GM23338 (cell line): Measurements from ENCODE around the gene DDX46. TPM values are rescaled to one million over a fixed set of nuclear protein-coding genes. Genes with fewer than 3 reads are reported as not detected.

Source experiments
- ATAC-seq: fragments of 200-7000 bp; cut with Tn5 transposase; 3 replicates; pipeline ENCODE4 v1.9.1; 2020
- DNase-seq: peaks from one replicate; pipeline ENCODE4 v3.0.0-alpha.2; 2015; ENCODE audit warnings: low spot score
- H2AFZ ChIP-seq: fragments of 200-600 bp; sonication (generic); 2 replicates; pipeline ENCODE4 v1.8.0; 2016; ENCODE audit warnings: antibody characterized with exemption, mild to moderate bottlenecking, moderate library complexity
- H3F3A ChIP-seq: fragments of 200-600 bp; sonication (generic); replicated peaks from 2 replicates; pipeline ENCODE4 v1.8.0; 2017; ENCODE audit warnings: antibody characterized with exemption, mixed run types, low read depth
- H3K27ac ChIP-seq: fragments of 200-600 bp; sonication (generic); 2 replicates; pipeline ENCODE4 v1.6.1; 2016; ENCODE audit warnings: low read depth
- H3K27me3 ChIP-seq: fragments of 200-600 bp; sonication (generic); 2 replicates; pipeline ENCODE4 v1.8.0; 2016; ENCODE audit warnings: mild to moderate bottlenecking, mixed run types, moderate library complexity; ENCODE audit not compliant: insufficient read depth
- H3K36me3 ChIP-seq: fragments of 200-600 bp; sonication (generic); 2 replicates; pipeline ENCODE4 v1.8.0; 2016; ENCODE audit warnings: mild to moderate bottlenecking; ENCODE audit not compliant: insufficient read depth
- H3K4me1 ChIP-seq: fragments of 200-600 bp; sonication (generic); 2 replicates; pipeline ENCODE4 v1.8.0; 2016; ENCODE audit warnings: mild to moderate bottlenecking, moderate library complexity; ENCODE audit not compliant: insufficient read depth
- H3K4me2 ChIP-seq: fragments of 200-600 bp; sonication (generic); 2 replicates; pipeline ENCODE4 v1.7.1; 2017; ENCODE audit warnings: mixed run types
- H3K4me3 ChIP-seq: fragments of 200-600 bp; sonication (generic); 2 replicates; pipeline ENCODE4 v1.6.1; 2016; ENCODE audit warnings: mixed run types
- H3K79me2 ChIP-seq: fragments of 200-600 bp; sonication (generic); replicated peaks from 2 replicates; pipeline ENCODE4 v1.8.0; 2017; ENCODE audit warnings: mild to moderate bottlenecking; ENCODE audit not compliant: insufficient read depth
- H3K9me2 ChIP-seq: fragments of 200-600 bp; sonication (generic); 2 replicates; pipeline ENCODE4 v1.8.0; 2017; ENCODE audit not compliant: insufficient read depth
- H4K20me1 ChIP-seq: fragments of 200-600 bp; sonication (generic); replicated peaks from 2 replicates; pipeline ENCODE4 v1.8.0; 2017; ENCODE audit warnings: mild to moderate bottlenecking; ENCODE audit not compliant: insufficient read depth
- H3K27ac Mint-ChIP-seq: 2 replicates; pipeline ENCODE4 v1.8.0; 2020; ENCODE audit warnings: inconsistent platforms, mild to moderate bottlenecking, moderate library complexity, mixed read lengths
- H3K27me3 Mint-ChIP-seq: 3 replicates; pipeline ENCODE4 v1.8.0; 2022; ENCODE audit warnings: low read depth, mild to moderate bottlenecking, moderate library complexity, mixed read lengths, inconsistent platforms; ENCODE audit not compliant: insufficient read depth, poor library complexity
- H3K36me3 Mint-ChIP-seq: 3 replicates; pipeline ENCODE4 v1.8.0; 2021; ENCODE audit warnings: low read depth, mild to moderate bottlenecking, inconsistent platforms, moderate library complexity, mixed read lengths
- H3K4me1 Mint-ChIP-seq: 3 replicates; pipeline ENCODE4 v1.8.0; 2020; ENCODE audit warnings: mild to moderate bottlenecking, inconsistent platforms, mixed read lengths
- H3K4me3 Mint-ChIP-seq: 3 replicates; pipeline ENCODE4 v1.8.0; 2021; ENCODE audit warnings: moderate library complexity, mild to moderate bottlenecking, inconsistent platforms, mixed read lengths
- H3K9me3 Mint-ChIP-seq: 3 replicates; pipeline ENCODE4 v1.8.0; 2020; ENCODE audit warnings: moderate library complexity, mild to moderate bottlenecking, inconsistent platforms, mixed read lengths
- CREB1 ChIP-seq: fragments of 250-450 bp; sonication (Bioruptor Pico); IDR thresholded peaks from 2 replicates; pipeline ENCODE4 v1.5.0; 2020; ENCODE audit warnings: low read depth, mild to moderate bottlenecking, moderate library complexity
- EZH2 ChIP-seq: fragments of 200-600 bp; sonication (generic); IDR thresholded peaks from one replicate; pipeline ENCODE4 v1.8.0; 2017; ENCODE audit warnings: antibody characterized with exemption, mild to moderate bottlenecking, low read depth; ENCODE audit not compliant: unreplicated experiment
- EZH2phosphoT487 ChIP-seq: fragments of 200-600 bp; sonication (generic); IDR thresholded peaks from one replicate; pipeline ENCODE4 v1.8.1; 2018; ENCODE audit warnings: antibody characterized with exemption; ENCODE audit not compliant: unreplicated experiment
- POLR2AphosphoS5 ChIP-seq: IDR thresholded peaks from 2 replicates; pipeline ENCODE4 v1.6.1; 2016; ENCODE audit warnings: antibody characterized with exemption, low read depth
- STAT1 ChIP-seq: IDR thresholded peaks from one replicate; pipeline ENCODE4 v1.6.1; 2016; ENCODE audit warnings: antibody characterized with exemption; ENCODE audit not compliant: unreplicated experiment
- polyA plus RNA-seq: library from polyadenylated mRNA; unstranded; fragments of >200 nt; fragmentation: Nextera tagmentation; extraction: Ambion mirVana; gene quantifications from 2 replicates; pipeline ENCODE4 v1.2.1, GENCODE V29; 2016
- total RNA-seq: library from RNA; depleted of rRNA; stranded (reverse); fragments of >200 nt; shearing (Covaris generic); gene quantifications from 2 replicates; pipeline ENCODE4 v1.2.3, GENCODE V29; 2014
- TF ChIP-seq, protein P1 (sequence below): fragments of 250-450 bp; sonication (Bioruptor Pico); IDR thresholded peaks from 2 replicates; pipeline ENCODE4 v1.5.0; 2020; ENCODE audit warnings: mild to moderate bottlenecking, moderate library complexity
- TF ChIP-seq, protein P2 (sequence below), 2 experiments: fragments of 200-600 bp in 1 of 2; sonication (generic) in 1 of 2; conservative IDR thresholded peaks; 2 replicates each; pipeline versions ENCODE4 v1.5.1 to v1.6.1; 2016 to 2017; ENCODE audit warnings: antibody characterized with exemption in 2 of 2, low read depth in 2 of 2, mild to moderate bottlenecking in 2 of 2, moderate library complexity in 1 of 2
- TF ChIP-seq, protein P3 (sequence below): IDR thresholded peaks from one replicate; pipeline ENCODE4 v1.6.1; 2018; ENCODE audit warnings: antibody characterized with exemption; ENCODE audit not compliant: unreplicated experiment

Gene DDX46
- total and polyA plus RNA-seq, 2 experiments from 2014 or later: 85.6 to 91.4 TPM

DNA sequence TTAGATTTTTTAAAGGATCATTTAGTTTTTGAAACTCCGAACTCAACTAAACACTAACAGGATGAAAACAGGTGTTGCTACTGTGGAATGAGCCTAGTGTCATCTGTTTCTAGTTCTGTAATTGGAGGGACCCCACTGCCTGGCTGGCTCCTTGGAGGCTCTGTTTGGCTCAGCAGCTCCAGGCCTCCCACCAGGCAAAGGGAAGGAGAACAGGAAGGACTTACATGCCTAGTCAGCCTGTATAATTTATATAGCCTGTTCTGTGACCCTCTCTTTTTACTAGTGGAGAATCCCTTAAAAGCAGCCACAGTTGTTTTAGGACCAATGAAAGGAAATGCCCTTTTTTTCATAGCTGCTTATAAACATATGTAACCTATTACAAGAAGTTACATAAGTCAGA lies 66.1 kb downstream of the DDX46 start (continued):
- TF ChIP-seq, protein P1, sequence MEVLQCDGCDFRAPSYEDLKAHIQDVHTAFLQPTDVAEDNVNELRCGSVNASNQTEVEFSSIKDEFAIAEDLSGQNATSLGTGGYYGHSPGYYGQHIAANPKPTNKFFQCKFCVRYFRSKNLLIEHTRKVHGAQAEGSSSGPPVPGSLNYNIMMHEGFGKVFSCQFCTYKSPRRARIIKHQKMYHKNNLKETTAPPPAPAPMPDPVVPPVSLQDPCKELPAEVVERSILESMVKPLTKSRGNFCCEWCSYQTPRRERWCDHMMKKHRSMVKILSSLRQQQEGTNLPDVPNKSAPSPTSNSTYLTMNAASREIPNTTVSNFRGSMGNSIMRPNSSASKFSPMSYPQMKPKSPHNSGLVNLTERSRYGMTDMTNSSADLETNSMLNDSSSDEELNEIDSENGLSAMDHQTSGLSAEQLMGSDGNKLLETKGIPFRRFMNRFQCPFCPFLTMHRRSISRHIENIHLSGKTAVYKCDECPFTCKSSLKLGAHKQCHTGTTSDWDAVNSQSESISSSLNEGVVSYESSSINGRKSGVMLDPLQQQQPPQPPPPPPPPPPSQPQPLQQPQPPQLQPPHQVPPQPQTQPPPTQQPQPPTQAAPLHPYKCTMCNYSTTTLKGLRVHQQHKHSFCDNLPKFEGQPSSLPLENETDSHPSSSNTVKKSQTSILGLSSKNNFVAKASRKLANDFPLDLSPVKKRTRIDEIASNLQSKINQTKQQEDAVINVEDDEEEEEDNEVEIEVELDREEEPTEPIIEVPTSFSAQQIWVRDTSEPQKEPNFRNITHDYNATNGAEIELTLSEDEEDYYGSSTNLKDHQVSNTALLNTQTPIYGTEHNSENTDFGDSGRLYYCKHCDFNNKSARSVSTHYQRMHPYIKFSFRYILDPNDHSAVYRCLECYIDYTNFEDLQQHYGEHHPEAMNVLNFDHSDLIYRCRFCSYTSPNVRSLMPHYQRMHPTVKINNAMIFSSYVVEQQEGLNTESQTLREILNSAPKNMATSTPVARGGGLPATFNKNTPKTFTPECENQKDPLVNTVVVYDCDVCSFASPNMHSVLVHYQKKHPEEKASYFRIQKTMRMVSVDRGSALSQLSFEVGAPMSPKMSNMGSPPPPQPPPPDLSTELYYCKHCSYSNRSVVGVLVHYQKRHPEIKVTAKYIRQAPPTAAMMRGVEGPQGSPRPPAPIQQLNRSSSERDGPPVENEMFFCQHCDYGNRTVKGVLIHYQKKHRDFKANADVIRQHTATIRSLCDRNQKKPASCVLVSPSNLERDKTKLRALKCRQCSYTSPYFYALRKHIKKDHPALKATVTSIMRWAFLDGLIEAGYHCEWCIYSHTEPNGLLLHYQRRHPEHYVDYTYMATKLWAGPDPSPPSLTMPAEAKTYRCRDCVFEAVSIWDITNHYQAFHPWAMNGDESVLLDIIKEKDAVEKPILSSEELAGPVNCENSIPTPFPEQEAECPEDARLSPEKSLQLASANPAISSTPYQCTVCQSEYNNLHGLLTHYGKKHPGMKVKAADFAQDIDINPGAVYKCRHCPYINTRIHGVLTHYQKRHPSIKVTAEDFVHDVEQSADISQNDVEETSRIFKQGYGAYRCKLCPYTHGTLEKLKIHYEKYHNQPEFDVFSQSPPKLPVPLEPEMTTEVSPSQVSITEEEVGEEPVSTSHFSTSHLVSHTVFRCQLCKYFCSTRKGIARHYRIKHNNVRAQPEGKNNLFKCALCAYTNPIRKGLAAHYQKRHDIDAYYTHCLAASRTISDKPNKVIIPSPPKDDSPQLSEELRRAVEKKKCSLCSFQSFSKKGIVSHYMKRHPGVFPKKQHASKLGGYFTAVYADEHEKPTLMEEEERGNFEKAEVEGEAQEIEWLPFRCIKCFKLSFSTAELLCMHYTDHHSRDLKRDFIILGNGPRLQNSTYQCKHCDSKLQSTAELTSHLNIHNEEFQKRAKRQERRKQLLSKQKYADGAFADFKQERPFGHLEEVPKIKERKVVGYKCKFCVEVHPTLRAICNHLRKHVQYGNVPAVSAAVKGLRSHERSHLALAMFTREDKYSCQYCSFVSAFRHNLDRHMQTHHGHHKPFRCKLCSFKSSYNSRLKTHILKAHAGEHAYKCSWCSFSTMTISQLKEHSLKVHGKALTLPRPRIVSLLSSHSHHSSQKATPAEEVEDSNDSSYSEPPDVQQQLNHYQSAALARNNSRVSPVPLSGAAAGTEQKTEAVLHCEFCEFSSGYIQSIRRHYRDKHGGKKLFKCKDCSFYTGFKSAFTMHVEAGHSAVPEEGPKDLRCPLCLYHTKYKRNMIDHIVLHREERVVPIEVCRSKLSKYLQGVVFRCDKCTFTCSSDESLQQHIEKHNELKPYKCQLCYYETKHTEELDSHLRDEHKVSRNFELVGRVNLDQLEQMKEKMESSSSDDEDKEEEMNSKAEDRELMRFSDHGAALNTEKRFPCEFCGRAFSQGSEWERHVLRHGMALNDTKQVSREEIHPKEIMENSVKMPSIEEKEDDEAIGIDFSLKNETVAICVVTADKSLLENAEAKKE (CRISPR knock-in tag): no peak
- TF ChIP-seq, protein P2, sequence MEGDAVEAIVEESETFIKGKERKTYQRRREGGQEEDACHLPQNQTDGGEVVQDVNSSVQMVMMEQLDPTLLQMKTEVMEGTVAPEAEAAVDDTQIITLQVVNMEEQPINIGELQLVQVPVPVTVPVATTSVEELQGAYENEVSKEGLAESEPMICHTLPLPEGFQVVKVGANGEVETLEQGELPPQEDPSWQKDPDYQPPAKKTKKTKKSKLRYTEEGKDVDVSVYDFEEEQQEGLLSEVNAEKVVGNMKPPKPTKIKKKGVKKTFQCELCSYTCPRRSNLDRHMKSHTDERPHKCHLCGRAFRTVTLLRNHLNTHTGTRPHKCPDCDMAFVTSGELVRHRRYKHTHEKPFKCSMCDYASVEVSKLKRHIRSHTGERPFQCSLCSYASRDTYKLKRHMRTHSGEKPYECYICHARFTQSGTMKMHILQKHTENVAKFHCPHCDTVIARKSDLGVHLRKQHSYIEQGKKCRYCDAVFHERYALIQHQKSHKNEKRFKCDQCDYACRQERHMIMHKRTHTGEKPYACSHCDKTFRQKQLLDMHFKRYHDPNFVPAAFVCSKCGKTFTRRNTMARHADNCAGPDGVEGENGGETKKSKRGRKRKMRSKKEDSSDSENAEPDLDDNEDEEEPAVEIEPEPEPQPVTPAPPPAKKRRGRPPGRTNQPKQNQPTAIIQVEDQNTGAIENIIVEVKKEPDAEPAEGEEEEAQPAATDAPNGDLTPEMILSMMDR (conservative IDR thresholded peaks at IDR 0.05; ENCODE audit: low read depth in 2 of 2): no peak

DNA sequence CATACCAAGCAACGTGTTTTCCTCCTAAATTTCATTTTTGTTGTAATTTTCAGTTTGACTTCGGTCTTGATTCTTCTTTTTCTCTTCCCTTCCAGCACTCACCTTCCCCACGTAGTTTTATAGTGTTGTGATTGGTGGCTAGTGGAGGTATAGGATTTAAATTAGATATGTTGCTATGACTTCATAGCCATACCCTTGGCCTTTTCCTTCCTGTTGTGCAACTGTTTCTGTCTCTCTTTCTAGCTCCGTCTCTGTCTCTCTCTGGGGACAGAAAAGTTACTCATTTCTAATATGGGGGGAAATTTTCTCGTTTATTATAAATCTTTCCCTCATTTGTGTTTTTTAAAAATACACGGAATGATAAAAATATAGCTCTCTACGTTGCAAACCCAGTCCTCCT lies 66.6 kb downstream of the DDX46 start:
- Mint-ChIP-seq H3K27me3 (no peaks in the 10 kb centered on the region), H3K9me3 (no peaks in the 10 kb centered on the region), H3K36me3 (peaks cover 74% of the 10 kb centered on the region), H3K27ac (no peak overlapping the region), H3K4me1 (no peaks in the 10 kb centered on the region), H3K4me3 (no peak overlapping the region)
- Histone ChIP-seq H3K4me3 (no peak overlapping the region), H4K20me1 (0 out of 2 replicates have a peak, but pooled peaks cover 15% of the 10 kb centered on the region), H3K9me2 (no peaks in the 10 kb centered on the region), H3K4me1 (no peaks in the 10 kb centered on the region), H3K27ac (no peak overlapping the region; the same call in 1 of the 2 replicates), H3K36me3 (peaks cover 29% of the 10 kb centered on the region), H3F3A (0 out of 2 replicates have a peak, but pooled peaks cover 5% of the 10 kb centered on the region), H2AFZ (no peak overlapping the region), H3K4me2 (no peak overlapping the region), H3K27me3 (no peaks in the 10 kb centered on the region), H3K79me2 (no peaks in the 10 kb centered on the region)
- ATAC-seq (no peak), DNase-seq (no peak)
- TF ChIP-seq CREB1 (CRISPR knock-in tag) (no peak), POLR2AphosphoS5 (no peak), EZH2 (no peak), EZH2phosphoT487 (no peak), STAT1 (no peak)
- TF ChIP-seq, protein P2 (conservative IDR thresholded peaks at IDR 0.05; ENCODE audit: low read depth in 2 of 2): no peak
- TF ChIP-seq, protein P3, sequence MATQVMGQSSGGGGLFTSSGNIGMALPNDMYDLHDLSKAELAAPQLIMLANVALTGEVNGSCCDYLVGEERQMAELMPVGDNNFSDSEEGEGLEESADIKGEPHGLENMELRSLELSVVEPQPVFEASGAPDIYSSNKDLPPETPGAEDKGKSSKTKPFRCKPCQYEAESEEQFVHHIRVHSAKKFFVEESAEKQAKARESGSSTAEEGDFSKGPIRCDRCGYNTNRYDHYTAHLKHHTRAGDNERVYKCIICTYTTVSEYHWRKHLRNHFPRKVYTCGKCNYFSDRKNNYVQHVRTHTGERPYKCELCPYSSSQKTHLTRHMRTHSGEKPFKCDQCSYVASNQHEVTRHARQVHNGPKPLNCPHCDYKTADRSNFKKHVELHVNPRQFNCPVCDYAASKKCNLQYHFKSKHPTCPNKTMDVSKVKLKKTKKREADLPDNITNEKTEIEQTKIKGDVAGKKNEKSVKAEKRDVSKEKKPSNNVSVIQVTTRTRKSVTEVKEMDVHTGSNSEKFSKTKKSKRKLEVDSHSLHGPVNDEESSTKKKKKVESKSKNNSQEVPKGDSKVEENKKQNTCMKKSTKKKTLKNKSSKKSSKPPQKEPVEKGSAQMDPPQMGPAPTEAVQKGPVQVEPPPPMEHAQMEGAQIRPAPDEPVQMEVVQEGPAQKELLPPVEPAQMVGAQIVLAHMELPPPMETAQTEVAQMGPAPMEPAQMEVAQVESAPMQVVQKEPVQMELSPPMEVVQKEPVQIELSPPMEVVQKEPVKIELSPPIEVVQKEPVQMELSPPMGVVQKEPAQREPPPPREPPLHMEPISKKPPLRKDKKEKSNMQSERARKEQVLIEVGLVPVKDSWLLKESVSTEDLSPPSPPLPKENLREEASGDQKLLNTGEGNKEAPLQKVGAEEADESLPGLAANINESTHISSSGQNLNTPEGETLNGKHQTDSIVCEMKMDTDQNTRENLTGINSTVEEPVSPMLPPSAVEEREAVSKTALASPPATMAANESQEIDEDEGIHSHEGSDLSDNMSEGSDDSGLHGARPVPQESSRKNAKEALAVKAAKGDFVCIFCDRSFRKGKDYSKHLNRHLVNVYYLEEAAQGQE: no peak
